Measurements from ENCODE around the gene HLA-DPB1.

DNA sequence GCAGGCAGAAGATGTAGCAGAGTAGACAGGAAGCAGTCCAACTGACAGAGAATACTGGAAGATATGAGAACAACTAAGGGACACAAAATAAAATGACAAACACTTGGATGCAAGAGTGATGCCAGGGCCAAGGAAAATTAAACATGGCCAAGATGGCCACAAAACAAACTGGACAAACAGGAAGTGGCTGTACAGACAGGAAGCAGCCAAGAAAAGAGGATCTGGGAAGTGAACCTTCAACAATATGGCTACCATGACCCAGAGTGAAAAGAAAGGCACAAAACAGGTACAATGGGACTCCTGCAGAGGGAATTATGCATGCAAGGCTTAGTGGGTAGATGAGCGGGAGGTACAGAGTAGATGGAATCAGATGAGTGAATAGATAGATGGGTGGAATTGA, 29.1 kb downstream of the HLA-DPB1 start:
- TF ChIP-seq, protein P1, sequence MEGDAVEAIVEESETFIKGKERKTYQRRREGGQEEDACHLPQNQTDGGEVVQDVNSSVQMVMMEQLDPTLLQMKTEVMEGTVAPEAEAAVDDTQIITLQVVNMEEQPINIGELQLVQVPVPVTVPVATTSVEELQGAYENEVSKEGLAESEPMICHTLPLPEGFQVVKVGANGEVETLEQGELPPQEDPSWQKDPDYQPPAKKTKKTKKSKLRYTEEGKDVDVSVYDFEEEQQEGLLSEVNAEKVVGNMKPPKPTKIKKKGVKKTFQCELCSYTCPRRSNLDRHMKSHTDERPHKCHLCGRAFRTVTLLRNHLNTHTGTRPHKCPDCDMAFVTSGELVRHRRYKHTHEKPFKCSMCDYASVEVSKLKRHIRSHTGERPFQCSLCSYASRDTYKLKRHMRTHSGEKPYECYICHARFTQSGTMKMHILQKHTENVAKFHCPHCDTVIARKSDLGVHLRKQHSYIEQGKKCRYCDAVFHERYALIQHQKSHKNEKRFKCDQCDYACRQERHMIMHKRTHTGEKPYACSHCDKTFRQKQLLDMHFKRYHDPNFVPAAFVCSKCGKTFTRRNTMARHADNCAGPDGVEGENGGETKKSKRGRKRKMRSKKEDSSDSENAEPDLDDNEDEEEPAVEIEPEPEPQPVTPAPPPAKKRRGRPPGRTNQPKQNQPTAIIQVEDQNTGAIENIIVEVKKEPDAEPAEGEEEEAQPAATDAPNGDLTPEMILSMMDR (IDR thresholded peaks at IDR 0.05): no peak
- no peak for TF ChIP-seq ZFX (IDR thresholded peaks at IDR 0.05; ENCODE audit: borderline replicate concordance)
